Measurements from ENCODE around the gene ATRX.

DNA sequence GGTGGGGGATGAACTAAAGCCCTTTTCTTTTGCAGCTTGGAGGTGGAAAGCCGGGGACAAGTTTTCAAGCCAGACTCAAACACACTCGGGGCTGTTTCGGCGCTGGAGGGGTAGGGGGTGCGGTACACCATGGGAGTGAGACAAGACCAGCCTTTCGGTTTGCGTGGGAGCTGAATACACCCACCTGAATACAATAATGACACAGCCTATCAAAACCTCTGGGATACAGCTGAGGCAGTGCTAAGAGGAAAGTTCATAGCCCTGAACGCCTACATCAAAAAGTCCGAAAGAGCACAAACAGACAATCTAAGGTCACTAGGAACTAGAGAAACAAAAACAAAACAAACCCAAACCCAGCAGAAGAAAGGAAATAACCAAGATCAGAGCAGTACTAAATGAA lies 163.3 kb downstream of the ATRX start:
- TF ChIP-seq, protein P1, sequence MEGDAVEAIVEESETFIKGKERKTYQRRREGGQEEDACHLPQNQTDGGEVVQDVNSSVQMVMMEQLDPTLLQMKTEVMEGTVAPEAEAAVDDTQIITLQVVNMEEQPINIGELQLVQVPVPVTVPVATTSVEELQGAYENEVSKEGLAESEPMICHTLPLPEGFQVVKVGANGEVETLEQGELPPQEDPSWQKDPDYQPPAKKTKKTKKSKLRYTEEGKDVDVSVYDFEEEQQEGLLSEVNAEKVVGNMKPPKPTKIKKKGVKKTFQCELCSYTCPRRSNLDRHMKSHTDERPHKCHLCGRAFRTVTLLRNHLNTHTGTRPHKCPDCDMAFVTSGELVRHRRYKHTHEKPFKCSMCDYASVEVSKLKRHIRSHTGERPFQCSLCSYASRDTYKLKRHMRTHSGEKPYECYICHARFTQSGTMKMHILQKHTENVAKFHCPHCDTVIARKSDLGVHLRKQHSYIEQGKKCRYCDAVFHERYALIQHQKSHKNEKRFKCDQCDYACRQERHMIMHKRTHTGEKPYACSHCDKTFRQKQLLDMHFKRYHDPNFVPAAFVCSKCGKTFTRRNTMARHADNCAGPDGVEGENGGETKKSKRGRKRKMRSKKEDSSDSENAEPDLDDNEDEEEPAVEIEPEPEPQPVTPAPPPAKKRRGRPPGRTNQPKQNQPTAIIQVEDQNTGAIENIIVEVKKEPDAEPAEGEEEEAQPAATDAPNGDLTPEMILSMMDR (IDR thresholded peaks at IDR 0.05; ENCODE audit: low read length): no peak
- TF ChIP-seq EZH2 (IDR thresholded peaks at IDR 0.05; ENCODE audit: borderline replicate concordance, low read length): no peak

Data from OCI-LY1 (cell line).